Measurements from ENCODE around the gene ZNHIT2. TPM values are rescaled to one million over a fixed set of nuclear protein-coding genes. Genes with fewer than 3 reads are reported as not detected.

ZNHIT2 gene
- total RNA-seq, 1 experiment from 2014 or later = 13.2 TPM

DNA sequence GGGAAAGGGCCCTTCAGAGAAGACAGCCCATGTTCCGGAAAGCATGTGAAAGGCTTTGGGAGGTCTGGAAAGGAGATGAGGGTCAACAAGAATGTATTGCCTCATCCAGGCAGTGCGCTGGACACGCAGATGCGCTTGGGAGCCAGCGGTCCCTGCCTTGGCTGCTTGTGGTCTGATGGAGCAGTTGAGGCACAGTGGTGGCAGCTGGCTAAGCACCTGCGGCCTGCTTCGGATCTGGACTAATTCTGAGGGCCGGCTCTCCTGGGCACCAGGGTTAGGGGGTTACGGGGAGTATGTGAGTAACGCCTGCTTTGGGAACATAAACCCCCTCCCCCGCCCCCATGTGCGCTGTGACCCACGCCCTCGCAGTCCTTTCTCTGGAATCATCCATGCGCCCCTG is 10.4 kb downstream of the ZNHIT2 start:
- TF ChIP-seq, protein P1, sequence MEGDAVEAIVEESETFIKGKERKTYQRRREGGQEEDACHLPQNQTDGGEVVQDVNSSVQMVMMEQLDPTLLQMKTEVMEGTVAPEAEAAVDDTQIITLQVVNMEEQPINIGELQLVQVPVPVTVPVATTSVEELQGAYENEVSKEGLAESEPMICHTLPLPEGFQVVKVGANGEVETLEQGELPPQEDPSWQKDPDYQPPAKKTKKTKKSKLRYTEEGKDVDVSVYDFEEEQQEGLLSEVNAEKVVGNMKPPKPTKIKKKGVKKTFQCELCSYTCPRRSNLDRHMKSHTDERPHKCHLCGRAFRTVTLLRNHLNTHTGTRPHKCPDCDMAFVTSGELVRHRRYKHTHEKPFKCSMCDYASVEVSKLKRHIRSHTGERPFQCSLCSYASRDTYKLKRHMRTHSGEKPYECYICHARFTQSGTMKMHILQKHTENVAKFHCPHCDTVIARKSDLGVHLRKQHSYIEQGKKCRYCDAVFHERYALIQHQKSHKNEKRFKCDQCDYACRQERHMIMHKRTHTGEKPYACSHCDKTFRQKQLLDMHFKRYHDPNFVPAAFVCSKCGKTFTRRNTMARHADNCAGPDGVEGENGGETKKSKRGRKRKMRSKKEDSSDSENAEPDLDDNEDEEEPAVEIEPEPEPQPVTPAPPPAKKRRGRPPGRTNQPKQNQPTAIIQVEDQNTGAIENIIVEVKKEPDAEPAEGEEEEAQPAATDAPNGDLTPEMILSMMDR (IDR thresholded peaks at IDR 0.05; ENCODE audit: unreplicated experiment) = no peak
- no TSS peak for BruUV-seq (replicated peaks)
- no peak for DNase-seq
- CTCF ChIA-PET = no interaction called here
- H3K4me3 Mint-ChIP-seq (ENCODE audit: low read depth, unreplicated experiment) = no peak overlapping the region
- peaks cover 32% of the 10 kb centered on the region for H3K36me3 Mint-ChIP-seq (ENCODE audit: insufficient read depth, unreplicated experiment)
- no peaks in the 10 kb centered on the region for H3K27me3 Mint-ChIP-seq (ENCODE audit: unreplicated experiment)
- peaks cover 20% of the 10 kb centered on the region for H3K4me1 Mint-ChIP-seq (ENCODE audit: low read depth, unreplicated experiment)
- intact Hi-C loops (cut with micrococcal nuclease; ENCODE audit: unreplicated experiment) = no loop called here
- no peak overlapping the region for H3K27ac Mint-ChIP-seq (ENCODE audit: unreplicated experiment)
- no peaks in the 10 kb centered on the region for H3K9me3 Mint-ChIP-seq (ENCODE audit: low read depth, unreplicated experiment)

DNA sequence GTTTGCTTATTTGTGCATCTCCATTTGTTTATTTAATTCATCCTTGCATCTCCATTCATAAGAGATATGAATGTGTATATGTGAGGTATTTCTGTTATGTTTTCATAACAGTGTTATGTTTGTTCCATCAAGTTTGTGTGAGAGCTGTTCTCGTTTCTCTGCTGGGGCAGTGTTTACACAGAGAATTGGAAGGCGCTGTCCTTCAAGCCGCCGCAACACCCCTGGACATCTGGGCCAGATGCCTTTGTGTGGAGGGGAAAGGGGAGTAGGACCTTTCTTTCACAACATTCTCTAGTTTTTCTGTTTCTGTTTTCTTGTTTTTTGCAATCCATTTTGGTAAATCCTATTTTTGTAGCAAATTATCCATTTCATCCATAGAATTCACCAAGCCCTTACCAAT is 12.9 kb downstream of the ZNHIT2 start:
- no peaks in the 10 kb centered on the region for H3K27me3 Mint-ChIP-seq (ENCODE audit: unreplicated experiment)
- intact Hi-C loops (cut with micrococcal nuclease; ENCODE audit: unreplicated experiment) = no loop called here
- TF ChIP-seq, protein P1 (IDR thresholded peaks at IDR 0.05; ENCODE audit: unreplicated experiment) = no peak
- CTCF ChIA-PET = no interaction called here
- H3K9me3 Mint-ChIP-seq (ENCODE audit: low read depth, unreplicated experiment) = no peaks in the 10 kb centered on the region
- H3K27ac Mint-ChIP-seq (ENCODE audit: unreplicated experiment) = no peak overlapping the region
- no peak overlapping the region for H3K4me3 Mint-ChIP-seq (ENCODE audit: low read depth, unreplicated experiment)
- peaks cover 10% of the 10 kb centered on the region for H3K36me3 Mint-ChIP-seq (ENCODE audit: insufficient read depth, unreplicated experiment)
- DNase-seq = no peak
- no TSS peak for BruUV-seq (replicated peaks)
- H3K4me1 Mint-ChIP-seq (ENCODE audit: low read depth, unreplicated experiment) = no peaks in the 10 kb centered on the region

DNA sequence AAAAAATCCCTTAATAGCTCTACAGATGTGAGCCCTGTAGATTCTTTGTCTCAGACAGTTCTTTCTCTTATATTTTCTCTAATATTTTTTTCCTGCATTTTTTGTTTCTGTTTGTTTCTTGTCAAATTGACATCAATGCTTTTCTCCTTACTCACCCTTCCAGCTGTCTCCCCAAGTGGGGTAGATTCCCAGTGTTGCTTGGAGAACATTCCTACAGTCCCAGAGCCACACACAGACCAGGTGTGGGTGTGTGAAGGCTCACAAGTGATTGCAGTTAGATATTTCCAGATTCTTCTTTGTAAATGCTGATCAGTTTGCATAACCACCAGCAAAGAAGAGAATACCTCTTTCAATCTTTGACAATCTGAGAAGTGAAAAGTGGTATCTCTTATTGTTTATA is 14.0 kb downstream of the ZNHIT2 start:
- no peak overlapping the region for H3K27ac Mint-ChIP-seq (ENCODE audit: unreplicated experiment)
- DNase-seq = no peak
- CTCF ChIA-PET = no interaction called here
- BruUV-seq (replicated peaks) = no TSS peak
- peaks cover 10% of the 10 kb centered on the region for H3K36me3 Mint-ChIP-seq (ENCODE audit: insufficient read depth, unreplicated experiment)
- no peak overlapping the region for H3K4me3 Mint-ChIP-seq (ENCODE audit: low read depth, unreplicated experiment)
- no peaks in the 10 kb centered on the region for H3K9me3 Mint-ChIP-seq (ENCODE audit: low read depth, unreplicated experiment)
- intact Hi-C loops (cut with micrococcal nuclease; ENCODE audit: unreplicated experiment) = no loop called here
- H3K4me1 Mint-ChIP-seq (ENCODE audit: low read depth, unreplicated experiment) = peaks cover 5% of the 10 kb centered on the region
- TF ChIP-seq, protein P1 (IDR thresholded peaks at IDR 0.05; ENCODE audit: unreplicated experiment) = no peak
- H3K27me3 Mint-ChIP-seq (ENCODE audit: unreplicated experiment) = no peaks in the 10 kb centered on the region

DNA sequence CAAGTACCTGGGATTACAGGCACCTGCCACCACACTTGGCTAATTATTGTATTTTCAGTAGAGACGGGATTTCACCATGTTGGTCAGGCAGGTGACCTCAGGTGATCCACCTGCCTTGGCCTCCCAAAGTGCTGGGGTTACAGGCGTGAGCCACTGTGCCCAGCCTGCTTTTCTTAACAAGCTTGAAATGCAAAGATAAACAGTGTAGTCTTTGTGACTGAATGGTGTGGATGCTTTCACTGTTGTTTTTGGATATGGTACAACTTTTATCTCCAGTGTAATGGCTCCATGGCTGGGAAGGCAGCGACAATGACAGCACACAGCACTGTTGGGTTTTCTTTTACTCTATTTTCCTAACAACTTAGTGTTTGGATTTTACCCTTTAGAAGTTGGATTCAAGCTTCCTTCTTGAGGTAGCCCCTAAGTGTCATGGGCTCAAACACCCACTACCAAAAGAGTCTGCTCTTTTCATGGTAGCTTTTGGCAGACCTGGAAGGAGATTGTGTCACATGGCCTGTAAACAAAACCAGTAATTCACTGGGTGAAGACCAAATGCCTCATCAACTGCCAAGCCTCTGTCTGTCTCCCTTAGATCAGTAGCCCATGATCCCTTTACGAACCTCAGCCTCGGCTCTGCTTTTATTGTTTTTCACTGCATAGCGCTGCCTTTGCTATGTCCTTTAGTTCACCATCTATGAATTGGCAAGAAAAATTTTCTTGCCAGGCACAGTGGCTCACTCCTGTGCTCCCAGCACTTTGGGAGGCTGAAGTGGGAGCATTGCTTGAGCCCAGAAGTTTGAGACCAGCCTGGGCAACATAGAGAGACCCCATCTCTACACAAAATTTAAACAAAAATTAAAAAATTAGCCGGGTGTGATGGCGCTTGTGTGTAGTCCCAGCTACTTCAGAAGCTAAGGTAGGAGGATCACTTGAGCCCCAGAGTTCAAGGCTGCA is 15.1 kb downstream of the ZNHIT2 start:
- intact Hi-C loops (cut with micrococcal nuclease; ENCODE audit: unreplicated experiment) = no loop called here
- no TSS peak for BruUV-seq (replicated peaks)
- DNase-seq = no peak
- CTCF ChIA-PET = interaction anchor here (1.7 kb wide), 1 partner anchor 8 kb away, joined by 8 read pairs; no protein-coding TSS in a partner anchor
- no peak overlapping the region for H3K4me3 Mint-ChIP-seq (ENCODE audit: low read depth, unreplicated experiment)
- H3K9me3 Mint-ChIP-seq (ENCODE audit: low read depth, unreplicated experiment) = no peaks in the 10 kb centered on the region
- no peak overlapping the region for H3K27ac Mint-ChIP-seq (ENCODE audit: unreplicated experiment)
- H3K4me1 Mint-ChIP-seq (ENCODE audit: low read depth, unreplicated experiment) = peaks cover 5% of the 10 kb centered on the region
- peaks cover 10% of the 10 kb centered on the region for H3K36me3 Mint-ChIP-seq (ENCODE audit: insufficient read depth, unreplicated experiment)
- TF ChIP-seq, protein P1 (IDR thresholded peaks at IDR 0.05; ENCODE audit: unreplicated experiment) = no peak
- H3K27me3 Mint-ChIP-seq (ENCODE audit: unreplicated experiment) = no peaks in the 10 kb centered on the region

Measured in Calu3 (cell line).